NCI-H2029 treated with DMSO at 0.1 percent for 48 hours (cell line): Measurements from ENCODE around the gene ARPP19.
"Not testable (repeated sequence)": the region's sequence is repeated elsewhere in the genome, so short reads cannot be mapped to it uniquely, and the experiment has no call there.

Experiments used
- DNase-seq: peaks from one replicate; lab custom pipeline; 2025; lab: John Stamatoyannopoulos, UW

ARPP19 gene

GRCh38 chr15:52512869-52513268 is 56.0 kb downstream of the ARPP19 start:
- DNase-seq: not testable (repeated sequence)

DNA sequence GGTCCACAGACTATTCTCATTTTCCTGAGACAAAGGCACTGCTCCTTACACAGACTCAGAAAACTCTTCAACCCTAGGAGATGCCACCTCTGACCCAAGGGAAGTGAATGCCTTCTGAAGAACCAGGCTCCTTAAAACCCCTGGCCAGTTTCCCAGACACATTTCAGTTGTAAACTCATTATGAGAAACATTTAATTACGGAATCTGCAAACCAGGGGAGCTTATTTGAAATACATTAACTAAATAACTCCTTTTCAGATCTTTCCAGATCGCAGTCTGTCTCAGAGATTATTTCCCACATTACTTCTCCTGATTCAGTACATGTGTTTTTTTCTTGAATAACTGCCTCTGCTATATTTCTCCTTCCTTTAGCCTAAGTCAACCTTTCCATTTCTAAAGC is 57.7 kb downstream of the ARPP19 start:
- DNase-seq: no peak

DNA sequence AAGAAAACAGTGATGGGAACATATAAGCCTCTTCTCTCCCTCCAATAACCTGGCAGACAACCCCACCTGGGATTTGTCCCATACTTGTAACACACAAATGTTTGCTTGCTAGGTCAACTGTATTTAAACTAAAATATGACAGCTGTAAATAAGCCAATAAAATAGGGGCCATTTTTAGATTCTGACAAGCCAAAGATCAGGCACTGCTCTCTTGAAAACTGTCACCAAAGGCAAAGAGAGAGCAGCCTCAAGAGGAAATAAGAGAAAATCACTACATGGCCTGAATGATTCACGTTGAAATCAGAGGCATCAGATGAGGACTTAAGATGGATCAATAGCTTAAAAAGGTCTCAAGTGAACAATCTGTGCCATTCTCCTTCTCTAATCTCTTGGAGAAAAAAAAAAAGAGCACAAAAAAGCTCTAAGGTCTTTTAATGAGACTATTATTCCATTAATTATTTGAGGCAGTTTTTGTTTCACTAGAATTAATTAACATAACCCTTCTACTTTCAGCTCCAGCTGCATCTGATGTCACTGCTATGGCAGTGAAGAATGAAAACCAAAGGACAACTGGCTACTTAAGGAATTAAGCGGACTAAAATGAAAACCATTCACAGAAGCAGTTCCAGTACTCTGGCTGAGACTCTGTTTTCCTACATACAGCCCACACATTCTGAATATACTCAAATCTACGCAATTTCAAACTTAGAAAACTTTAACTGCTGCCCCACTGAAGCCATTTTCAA is 59.2 kb downstream of the ARPP19 start:
- DNase-seq: no peak

- DNase-seq: no peak
These were observed 62.3 kb downstream of the ARPP19 start for GRCh38 chr15:52506549-52506948.

- no peak for DNase-seq
These were observed 63.7 kb downstream of the ARPP19 start for GRCh38 chr15:52505151-52505550.

DNA sequence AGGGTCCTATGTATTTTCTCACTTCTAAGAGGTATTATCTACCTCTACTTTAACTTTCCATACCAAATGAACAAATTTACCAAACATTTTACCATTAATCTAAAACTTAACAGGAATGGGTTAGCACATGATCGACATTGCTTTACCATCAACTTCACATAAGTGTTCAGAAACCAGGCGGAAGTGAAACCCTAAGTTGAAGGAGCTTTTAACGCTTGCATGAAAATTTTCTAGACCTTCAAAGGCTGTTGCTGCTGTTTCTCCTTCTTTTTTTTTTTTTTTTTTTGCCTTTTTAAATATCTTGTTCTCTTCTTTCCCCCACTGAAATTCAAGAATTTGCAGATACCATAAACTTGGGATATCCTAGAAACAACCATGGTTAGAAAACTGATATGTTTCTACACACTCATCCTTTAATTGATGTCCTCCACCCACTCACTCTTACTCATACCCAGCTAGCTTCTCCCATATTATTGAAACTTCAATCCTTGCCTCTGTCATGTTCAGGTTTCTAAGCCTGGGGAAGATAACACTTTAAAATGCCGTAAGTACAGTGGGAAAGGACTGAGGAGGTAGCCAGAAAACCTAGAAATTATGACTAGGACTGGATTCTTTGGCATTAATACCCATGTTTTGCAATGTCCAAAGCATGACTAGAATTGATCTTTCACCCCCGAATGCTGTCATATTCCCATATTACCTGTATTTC is 64.9 kb downstream of the ARPP19 start:
- DNase-seq: no peak

DNA sequence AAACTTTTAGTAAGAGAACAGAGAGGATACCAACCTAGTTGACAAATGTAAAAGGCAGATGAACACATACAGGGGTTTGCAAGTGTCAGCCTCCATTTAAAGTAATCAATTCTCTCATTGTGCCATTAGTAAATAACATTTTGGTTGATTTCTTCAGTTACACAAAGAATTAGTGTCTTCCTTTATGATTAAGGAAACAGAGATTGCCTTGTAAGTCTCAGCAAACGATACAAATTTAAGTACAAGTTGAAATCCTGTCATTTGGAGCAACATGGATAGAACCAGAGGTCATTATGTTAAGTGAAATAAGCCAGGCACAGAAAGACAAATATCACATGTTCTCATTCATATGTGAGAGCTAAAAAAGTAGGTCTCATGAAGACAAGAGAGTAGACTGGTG is 66.2 kb downstream of the ARPP19 start:
- DNase-seq: no peak

- no peak for DNase-seq
These were observed 69.3 kb downstream of the ARPP19 start for GRCh38 chr15:52499506-52499905.

DNA sequence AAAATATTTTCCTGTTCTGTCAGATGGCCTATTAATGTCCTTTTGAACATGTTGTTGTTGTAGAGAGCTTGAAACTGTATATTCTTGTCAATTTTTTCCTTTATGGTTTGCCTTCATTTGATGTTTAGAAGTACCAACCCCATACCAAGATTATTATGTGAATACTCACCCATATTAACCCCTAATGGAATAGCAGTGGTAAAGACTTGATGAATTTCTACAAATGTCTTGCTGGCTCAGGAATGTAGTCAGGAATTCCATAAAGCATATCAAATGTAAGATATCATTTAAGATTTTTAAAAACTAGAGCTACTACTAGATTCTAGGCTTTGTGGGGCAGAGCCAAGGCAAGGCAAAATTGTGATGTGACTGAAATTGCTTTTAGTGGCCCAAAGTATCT is 70.1 kb downstream of the ARPP19 start:
- DNase-seq: no peak
